Measurements from ENCODE around the gene SNX4.

The SNX4 gene

DNA sequence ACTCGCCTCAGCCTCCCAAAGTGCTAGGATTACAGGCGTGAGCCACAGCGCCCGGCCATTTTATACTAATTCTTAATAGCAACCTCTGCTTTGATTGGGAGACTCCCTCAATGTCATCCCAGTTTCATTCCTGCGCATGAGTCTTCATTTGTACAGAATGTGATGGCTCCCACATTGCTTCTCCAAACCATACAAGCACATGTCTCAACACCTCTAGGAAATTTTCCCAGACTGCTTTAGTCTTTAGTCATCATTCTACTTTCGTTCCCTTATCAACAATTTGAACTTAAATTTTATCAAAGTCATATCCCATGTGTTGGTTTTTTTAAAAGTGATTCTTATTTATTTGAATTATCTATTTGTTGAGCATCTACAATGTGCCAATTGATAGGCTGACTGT, 58.1 kb downstream of the SNX4 start:
- no peak for DNase-seq (ENCODE audit: low spot score)
- TF ChIP-seq, protein P1, sequence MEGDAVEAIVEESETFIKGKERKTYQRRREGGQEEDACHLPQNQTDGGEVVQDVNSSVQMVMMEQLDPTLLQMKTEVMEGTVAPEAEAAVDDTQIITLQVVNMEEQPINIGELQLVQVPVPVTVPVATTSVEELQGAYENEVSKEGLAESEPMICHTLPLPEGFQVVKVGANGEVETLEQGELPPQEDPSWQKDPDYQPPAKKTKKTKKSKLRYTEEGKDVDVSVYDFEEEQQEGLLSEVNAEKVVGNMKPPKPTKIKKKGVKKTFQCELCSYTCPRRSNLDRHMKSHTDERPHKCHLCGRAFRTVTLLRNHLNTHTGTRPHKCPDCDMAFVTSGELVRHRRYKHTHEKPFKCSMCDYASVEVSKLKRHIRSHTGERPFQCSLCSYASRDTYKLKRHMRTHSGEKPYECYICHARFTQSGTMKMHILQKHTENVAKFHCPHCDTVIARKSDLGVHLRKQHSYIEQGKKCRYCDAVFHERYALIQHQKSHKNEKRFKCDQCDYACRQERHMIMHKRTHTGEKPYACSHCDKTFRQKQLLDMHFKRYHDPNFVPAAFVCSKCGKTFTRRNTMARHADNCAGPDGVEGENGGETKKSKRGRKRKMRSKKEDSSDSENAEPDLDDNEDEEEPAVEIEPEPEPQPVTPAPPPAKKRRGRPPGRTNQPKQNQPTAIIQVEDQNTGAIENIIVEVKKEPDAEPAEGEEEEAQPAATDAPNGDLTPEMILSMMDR (IDR thresholded peaks at IDR 0.05; ENCODE audit: extremely low read depth, missing control alignments) = no peak

DNA sequence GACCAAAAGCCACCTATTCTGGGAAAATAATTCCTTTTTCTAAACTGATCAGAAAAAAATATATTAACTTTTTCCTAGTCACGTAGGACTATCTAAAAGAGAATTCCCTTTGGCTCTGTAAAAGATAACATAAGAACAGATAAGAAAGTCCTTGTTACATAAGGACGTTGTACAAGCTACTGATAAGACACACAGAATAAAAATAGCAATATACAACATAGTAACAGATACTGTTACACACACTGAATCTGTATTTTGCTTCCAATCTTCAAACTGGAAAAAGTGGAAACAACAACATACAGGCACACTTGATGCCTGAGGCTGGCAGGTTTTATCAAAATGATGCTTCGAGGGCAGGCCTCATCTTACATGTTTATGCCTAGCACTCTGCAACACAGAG, 59.8 kb downstream of the SNX4 start:
- DNase-seq (ENCODE audit: low spot score) = no peak

DNA sequence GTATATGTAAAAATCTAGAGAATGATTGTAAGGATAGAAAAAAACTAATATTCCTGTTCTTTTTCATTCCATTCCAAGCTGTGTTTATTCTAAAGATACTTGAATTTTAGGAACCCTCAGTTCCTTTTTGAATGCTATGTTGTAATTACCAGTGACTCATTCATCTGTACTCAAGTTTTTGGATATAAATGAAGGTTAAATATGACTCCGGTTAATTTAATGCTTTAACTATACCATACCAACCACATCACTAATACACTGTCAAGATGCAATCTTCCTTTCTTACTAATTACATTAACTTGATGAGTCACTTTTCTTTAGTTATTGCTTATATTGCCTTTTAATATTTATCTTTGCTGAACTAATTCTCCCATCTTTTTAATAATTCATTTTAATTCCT, 76.1 kb downstream of the SNX4 start:
- DNase-seq (ENCODE audit: low spot score) = no peak
- TF ChIP-seq, protein P1 (IDR thresholded peaks at IDR 0.05; ENCODE audit: extremely low read depth, missing control alignments) = no peak

More for the DNA sequence above, 59.8 kb downstream of the SNX4 start:
- TF ChIP-seq, protein P1 (IDR thresholded peaks at IDR 0.05; ENCODE audit: extremely low read depth, missing control alignments) = no peak

DNA sequence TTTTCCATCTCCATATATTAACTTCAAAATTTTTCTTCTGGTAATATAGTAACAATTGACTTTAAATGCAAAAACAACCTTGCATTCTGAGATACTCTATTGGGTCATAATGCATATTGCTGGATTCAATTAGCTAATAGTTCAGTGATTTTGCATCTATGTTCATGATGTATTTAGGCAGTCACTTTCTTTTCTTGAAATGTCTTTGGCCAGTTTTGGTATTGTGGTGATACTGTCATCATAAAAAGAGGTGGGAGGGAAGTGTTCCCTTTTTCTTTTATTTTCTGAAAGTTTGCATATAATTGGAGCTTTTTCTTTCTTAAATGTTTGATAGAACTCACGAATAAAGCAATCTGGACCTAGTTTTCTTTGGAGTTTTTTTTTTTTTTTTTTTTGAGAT, 77.5 kb downstream of the SNX4 start:
- no peak for DNase-seq (ENCODE audit: low spot score)
- TF ChIP-seq, protein P1 (IDR thresholded peaks at IDR 0.05; ENCODE audit: extremely low read depth, missing control alignments) = no peak

DNA sequence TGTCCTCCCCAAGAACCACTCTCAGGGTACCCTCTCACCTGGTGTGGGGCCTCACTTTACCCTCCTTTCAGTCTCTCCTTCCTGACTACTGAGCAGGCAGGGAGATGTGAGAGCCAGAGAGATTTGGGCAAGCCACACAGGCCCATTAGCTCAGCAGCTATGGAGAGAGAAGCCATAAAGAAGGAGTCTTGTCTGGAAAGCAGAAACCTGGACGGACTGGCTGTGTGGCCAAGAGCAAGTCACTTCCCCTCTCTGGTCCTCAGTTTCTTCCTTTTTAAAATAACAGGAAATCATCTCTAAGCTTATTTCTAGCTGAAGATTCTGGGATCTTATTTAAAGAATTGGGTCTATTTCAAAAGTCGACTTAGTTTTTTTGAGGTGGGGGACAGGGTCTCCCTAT, 79.0 kb downstream of the SNX4 start:
- no peak for DNase-seq (ENCODE audit: low spot score)
- TF ChIP-seq, protein P1 (IDR thresholded peaks at IDR 0.05; ENCODE audit: extremely low read depth, missing control alignments) = no peak

DNA sequence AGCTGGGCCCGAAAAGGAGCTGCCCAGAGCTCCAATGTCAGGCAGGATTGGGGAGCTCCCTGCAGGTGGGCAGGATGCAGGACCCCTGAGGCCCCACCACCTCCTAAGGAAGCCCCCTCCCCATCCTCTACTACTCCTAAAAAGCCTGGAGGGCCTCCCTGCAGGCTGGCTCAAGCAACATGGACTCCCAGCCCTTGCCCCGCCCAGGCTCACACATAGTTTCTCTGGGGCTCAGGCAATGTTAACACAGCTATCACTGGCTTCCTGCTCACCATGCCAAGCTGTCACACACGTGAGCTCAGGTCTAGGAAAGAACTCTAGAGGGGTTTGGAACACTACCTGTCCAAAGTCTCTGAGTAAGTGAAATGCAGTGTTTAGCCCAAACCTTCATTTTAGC, 79.4 kb downstream of the SNX4 start:
- no peak for DNase-seq (ENCODE audit: low spot score)
- TF ChIP-seq, protein P1 (IDR thresholded peaks at IDR 0.05; ENCODE audit: extremely low read depth, missing control alignments) = no peak

DNA sequence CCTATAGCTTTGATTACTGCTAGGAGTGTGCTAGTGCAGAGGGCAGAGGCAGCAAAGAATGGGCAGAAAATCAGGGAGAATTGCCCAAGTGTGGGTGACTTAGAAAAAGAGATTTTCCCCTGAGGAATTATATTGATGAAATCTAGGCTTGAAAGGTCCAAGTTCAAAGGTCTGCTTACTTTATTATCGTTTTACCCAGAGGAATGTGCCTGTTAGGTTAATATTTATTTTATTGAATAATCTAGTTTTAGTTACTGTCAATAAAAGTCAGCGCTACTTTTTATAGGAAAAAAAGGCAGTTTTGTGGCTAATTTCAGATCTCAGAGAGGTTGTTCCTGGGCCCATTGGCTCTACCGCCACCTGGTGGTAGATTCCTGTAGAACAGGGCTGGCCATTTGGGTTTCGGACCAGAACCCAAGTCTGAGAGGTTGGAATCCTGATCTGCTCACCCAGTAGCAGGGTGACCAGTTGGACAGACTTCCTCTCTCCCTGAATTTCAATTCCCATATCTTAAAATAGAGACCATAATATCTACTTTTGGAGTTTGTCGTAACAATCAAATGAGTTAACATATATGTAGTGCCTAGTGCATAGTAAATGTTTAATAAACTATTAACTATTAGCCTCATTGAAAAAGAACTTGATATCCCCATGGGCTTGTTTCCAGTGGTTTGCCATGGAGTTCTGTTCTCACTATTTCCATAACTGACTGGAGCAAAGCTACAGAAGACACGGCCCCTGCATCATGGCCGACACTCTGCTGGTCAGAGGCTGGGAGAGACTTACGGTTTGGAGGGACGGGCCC, 82.2 kb downstream of the SNX4 start:
- TF ChIP-seq, protein P1 (IDR thresholded peaks at IDR 0.05; ENCODE audit: extremely low read depth, missing control alignments) = peak; percentile 81
- DNase-seq (ENCODE audit: low spot score) = peak; percentile 58

All from GM20000 (cell line).